Right lobe of liver (tissue), 6 donors: Measurements from ENCODE around the gene FADS3. TPM values are rescaled to one million over a fixed set of nuclear protein-coding genes. Genes with fewer than 3 reads are reported as not detected.

ENCODE experiments used
- ATAC-seq, 4 donors: fragments of 200-7000 bp; cut with Tn5 transposase; one replicate each; pipeline ENCODE4 v1.9.1; 2020; ENCODE audit warnings: mild to moderate bottlenecking in 4 of 4, moderate library complexity in 4 of 4
- DNase-seq, 3 donors: peaks; one replicate each; pipeline ENCODE4 v3.0.0-alpha.2; 2020
- H3K27ac ChIP-seq, 3 donors: fragments of 200-600 bp; one replicate each; pipeline ENCODE4 v1.8.0; 2022
- H3K27me3 ChIP-seq, 2 donors: fragments of 200-600 bp; one replicate each; pipeline ENCODE4 v1.8.0; 2022
- H3K36me3 ChIP-seq, 4 donors: fragments of 200-600 bp; sonication (generic) in 1 of 4; one replicate each; pipeline versions ENCODE4 v1.5.1 to v1.8.0; 2017 to 2022; ENCODE audit warnings: control low read depth in 1 of 4
- H3K4me1 ChIP-seq, 4 donors: fragments of 200-600 bp; sonication (generic) in 1 of 4; one replicate each; pipeline versions ENCODE4 v1.5.1 to v1.8.0; 2017 to 2022; ENCODE audit warnings: control low read depth in 1 of 4
- H3K4me3 ChIP-seq, 3 donors: fragments of 200-600 bp; one replicate each; pipeline ENCODE4 v1.8.0; 2022
- H3K9me3 ChIP-seq, 4 donors: fragments of 200-600 bp; sonication (generic) in 1 of 4; one replicate each; pipeline versions ENCODE4 v1.5.1 to v1.8.0; 2017 to 2022; ENCODE audit warnings: control low read depth in 1 of 4
- CTCF ChIP-seq, 4 donors: fragments of 200-600 bp in 3 of 4; fragments of 450-650 bp in 1 of 4; IDR thresholded peaks; one replicate each; pipeline versions ENCODE4 v1.5.1 to v1.8.0; 2016 to 2022; ENCODE audit warnings: antibody characterized with exemption in 4 of 4, mild to moderate bottlenecking in 2 of 4
- POLR2A ChIP-seq: fragments of 450-650 bp; IDR thresholded peaks from one replicate; pipeline ENCODE4 v1.6.1; 2017; ENCODE audit warnings: antibody characterized with exemption, mild to moderate bottlenecking
- WGBS: methylation state at CpG from one replicate; pipeline ENCODE4 v1.1.6; 2018; ENCODE audit warnings: low coverage, low lambda C conversion rate; ENCODE audit not compliant: insufficient coverage; ENCODE audit errors: missing lambda C conversion rate; 5-methylcytosine and 5-hydroxymethylcytosine counted together
- intact Hi-C, 2 donors: fragments of 100-400 bp; cut with DNase I; formaldehyde crosslinking; loops; one replicate each; pipeline versions ENCODE4 v1.11.2 to v1.14.1; 2022
- total RNA-seq, 6 experiments: library from RNA; depleted of rRNA in 2 of 6; stranded (reverse); fragments of >200 nt in 2 of 6; fragmentation: NEBNext Ultra II Directional in 3 of 6; extraction: Animal tissue kit (Norgen Biotek cat#: 25700) in 3 of 6; gene quantifications; one replicate each; pipeline versions ENCODE4 v1.1.0 to v1.2.4, GENCODE V29; 2016 to 2023
- donor health status: DM: no; HTN: yes; CAD: no.
- donor health status: DM: no; HTN: no; CAD: no.
- donor health status: DM: no; HTN: no; CAD: no.
- donor health status: DM: no; HTN: yes; CAD: no.
- donor health status: DM: no; HTN: yes; CAD: no.

FADS3 gene
- total RNA-seq, 6 experiments from 2014 or later = 13.0 to 69.8 (median 22.7) TPM

GRCh38 chr11:61874853-61875252 lies 16.5 kb downstream of the FADS3 start:
- ATAC-seq = no peak
- intact Hi-C loops = no loop called here
- no peaks in the 10 kb centered on the region for H3K27me3 ChIP-seq
- 71% methylated on average over 3 of the region's 3 CpGs for WGBS
- H3K9me3 ChIP-seq = no peaks in the 10 kb centered on the region
- H3K27ac ChIP-seq = no peak overlapping the region
- no peaks in the 10 kb centered on the region for H3K4me1 ChIP-seq
- TF ChIP-seq CTCF (IDR thresholded peaks at IDR 0.05) (no peak), POLR2A (no peak)
- H3K4me3 ChIP-seq = no peak overlapping the region
- no peaks in the 10 kb centered on the region for H3K36me3 ChIP-seq
- DNase-seq = no peak

GRCh38 chr11:61874377-61874809 lies 17.0 kb downstream of the FADS3 start:
- no peak overlapping the region for H3K27ac ChIP-seq
- no peak overlapping the region for H3K4me3 ChIP-seq
- H3K4me1 ChIP-seq = no peaks in the 10 kb centered on the region
- intact Hi-C loops = no loop called here
- no peaks in the 10 kb centered on the region for H3K27me3 ChIP-seq
- ATAC-seq (no peak), DNase-seq (no peak)
- WGBS = 75% methylated on average over 4 of the region's 12 CpGs
- TF ChIP-seq CTCF (IDR thresholded peaks at IDR 0.05) = no peak
- TF ChIP-seq POLR2A = no peak
- no peaks in the 10 kb centered on the region for H3K36me3 ChIP-seq
- H3K9me3 ChIP-seq = no peaks in the 10 kb centered on the region

- intact Hi-C loops = no loop called here
- peak in 1 of 4 donors; percentile 12 for ATAC-seq
Measured at GRCh38 chr11:61873588-61874376, 17.6 kb downstream of the FADS3 start.

GRCh38 chr11:61872935-61873565 lies 18.3 kb downstream of the FADS3 start:
- Histone ChIP-seq H3K27me3 (no peaks in the 10 kb centered on the region), H3K27ac (no peak overlapping the region), H3K4me3 (no peak overlapping the region), H3K4me1 (no peaks in the 10 kb centered on the region), H3K9me3 (no peaks in the 10 kb centered on the region), H3K36me3 (no peaks in the 10 kb centered on the region)
- DNase-seq (no peak), ATAC-seq (no peak)
- intact Hi-C loops = no loop called here
- TF ChIP-seq CTCF (IDR thresholded peaks at IDR 0.05) = no peak
- TF ChIP-seq POLR2A = no peak
- WGBS = 50% methylated on average over 2 of the region's 20 CpGs

More at GRCh38 chr11:61873588-61874376, 17.6 kb downstream of the FADS3 start:
- Histone ChIP-seq H3K27ac (no peak overlapping the region), H3K4me3 (no peak overlapping the region), H3K4me1 (no peaks in the 10 kb centered on the region), H3K27me3 (no peaks in the 10 kb centered on the region), H3K9me3 (no peaks in the 10 kb centered on the region), H3K36me3 (no peaks in the 10 kb centered on the region)
- no peak for DNase-seq
- WGBS = no CpG with 5 or more reads among the region's 16 CpGs
- no peak for TF ChIP-seq CTCF (IDR thresholded peaks at IDR 0.05)
- no peak for TF ChIP-seq POLR2A
